ENCODE measurements around the gene BUB1B.

BUB1B gene

DNA sequence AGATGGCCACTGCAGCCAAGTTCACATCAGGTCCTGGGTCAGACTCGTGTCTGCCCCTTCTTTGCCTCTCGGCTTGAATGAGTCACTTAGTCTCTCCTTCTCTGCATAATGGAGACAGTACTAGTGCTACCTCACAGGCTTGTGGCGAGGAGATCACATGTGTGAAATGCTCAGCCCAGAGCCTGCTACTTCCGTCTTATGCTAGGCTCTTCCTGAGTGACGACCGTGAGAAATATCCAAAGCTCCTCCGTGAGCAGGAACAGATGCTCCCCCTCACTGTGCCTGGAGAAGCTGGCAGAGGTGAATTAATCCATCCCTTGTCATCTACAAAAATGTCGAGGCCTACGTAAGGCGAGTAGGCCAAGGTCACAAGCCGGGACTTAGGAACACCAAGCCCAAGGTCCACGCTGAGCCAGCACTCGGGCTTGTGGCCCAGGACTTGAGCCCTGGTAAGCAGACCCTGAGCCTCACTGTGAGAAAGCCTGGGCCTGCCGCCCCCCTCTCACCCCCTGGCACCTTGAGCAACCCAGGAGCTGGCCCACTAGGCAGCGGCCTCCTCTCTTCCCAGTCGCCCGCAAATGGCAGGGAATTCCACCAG lies 95.9 kb downstream of the BUB1B start:
- DNase-seq = no peak

DNA sequence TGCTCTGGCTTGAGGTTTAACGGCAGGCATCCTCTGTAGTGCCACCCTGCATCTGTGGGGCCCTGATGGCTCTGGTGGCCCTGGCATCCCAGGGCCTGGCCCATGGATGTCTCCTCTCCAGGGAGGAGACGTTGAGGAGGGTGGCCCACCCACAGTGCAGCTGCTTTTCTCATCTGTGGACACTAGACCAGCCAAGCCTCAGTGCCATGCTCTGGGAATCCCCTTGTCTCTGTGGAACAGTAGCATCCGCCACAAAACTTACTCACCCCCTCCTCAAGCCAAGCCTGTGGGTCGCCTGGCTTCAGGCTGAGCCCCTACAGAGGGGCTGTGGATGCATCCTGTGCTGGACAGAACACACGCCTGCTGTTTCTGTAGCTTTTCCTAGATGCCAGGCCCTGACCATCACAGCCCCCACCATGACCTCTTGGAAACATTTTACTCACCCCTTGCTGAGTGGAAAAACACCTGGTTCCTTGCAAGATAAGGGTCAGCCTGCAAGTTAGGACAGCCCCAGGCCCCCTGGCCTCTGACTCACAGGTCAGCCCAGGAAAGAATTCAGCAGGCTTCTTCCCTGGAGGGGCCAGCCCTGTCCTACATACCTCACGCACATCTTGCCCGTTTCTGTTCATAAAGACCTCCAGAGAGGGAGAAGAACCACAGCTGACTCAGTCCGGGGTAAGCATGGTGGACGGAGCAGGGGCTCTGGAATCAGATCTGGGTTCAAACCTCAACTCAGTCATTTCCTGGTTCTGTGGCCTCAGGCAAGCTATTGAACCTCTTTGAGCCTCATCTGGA lies 97.0 kb downstream of the BUB1B start:
- DNase-seq = no peak

GRCh38 chr15:40258544-40258943 lies 97.7 kb downstream of the BUB1B start:
- no peak for DNase-seq

GRCh38 chr15:40259021-40259420 lies 98.2 kb downstream of the BUB1B start:
- no peak for DNase-seq

GRCh38 chr15:40263024-40263754 lies 102.3 kb downstream of the BUB1B start:
- DNase-seq = no peak

DNA sequence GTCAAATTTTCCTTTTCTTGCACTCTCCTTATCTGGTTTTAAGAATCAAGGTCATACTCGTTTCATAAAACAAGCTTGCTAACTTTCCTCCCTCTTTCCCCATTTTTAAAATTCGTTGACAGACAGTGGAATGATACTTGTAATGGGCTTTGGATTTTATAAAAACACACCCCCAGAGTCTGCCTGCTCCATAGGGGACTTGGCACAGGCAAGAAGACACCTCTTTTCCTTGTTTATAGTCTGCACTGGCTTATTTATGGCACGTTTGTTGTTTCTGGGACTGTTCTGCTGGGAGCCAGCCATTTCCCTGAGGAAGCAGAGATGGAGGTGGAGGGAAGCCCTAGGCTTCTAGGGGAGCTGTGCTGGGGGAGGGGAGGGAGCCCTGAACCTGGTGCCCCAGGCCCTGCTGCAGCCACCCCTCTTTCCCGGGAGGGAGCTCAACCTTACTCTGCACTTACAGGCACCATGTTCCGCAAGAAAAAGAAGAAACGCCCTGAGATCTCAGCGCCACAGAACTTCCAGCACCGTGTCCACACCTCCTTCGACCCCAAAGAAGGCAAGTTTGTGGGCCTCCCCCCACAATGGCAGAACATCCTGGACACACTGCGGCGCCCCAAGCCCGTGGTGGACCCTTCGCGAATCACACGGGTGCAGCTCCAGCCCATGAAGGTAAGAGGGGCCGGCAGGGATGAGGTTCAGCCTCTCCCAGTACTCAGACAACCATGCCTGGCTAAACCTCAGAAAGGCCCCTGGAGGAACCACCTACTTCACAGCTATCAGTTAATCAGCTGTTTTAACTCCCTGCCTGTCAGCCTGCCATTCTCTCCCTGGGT lies 103.7 kb downstream of the BUB1B start:
- DNase-seq = no peak

DNA sequence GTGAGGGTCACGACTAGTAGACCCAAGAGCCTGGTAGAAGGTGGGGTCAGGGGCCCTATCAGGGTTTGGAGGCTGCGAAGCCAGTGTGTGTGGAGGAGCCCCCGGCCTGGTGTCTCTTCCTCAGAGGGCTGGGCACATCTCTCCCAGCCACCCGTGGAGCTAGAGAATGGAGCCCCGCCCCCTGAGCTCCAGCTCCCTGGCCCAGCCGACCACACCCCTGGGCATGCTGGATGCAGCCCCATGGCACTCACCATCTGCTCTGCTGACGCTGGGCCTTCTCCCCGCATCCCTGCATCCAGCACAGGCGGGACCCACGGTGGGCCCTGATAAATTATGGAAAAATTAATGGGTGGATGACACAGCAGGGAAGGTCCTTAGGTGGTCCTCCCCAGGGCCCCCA lies 104.5 kb downstream of the BUB1B start:
- DNase-seq = no peak

DNA sequence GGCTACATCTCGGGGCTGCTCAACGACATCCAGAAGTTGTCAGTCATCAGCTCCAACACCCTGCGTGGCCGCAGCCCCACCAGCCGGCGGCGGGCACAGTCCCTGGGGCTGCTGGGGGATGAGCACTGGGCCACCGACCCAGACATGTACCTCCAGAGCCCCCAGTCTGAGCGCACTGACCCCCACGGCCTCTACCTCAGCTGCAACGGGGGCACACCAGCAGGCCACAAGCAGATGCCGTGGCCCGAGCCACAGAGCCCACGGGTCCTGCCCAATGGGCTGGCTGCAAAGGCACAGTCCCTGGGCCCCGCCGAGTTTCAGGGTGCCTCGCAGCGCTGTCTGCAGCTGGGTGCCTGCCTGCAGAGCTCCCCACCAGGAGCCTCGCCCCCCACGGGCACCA lies 105.0 kb downstream of the BUB1B start:
- no peak for DNase-seq

DNA sequence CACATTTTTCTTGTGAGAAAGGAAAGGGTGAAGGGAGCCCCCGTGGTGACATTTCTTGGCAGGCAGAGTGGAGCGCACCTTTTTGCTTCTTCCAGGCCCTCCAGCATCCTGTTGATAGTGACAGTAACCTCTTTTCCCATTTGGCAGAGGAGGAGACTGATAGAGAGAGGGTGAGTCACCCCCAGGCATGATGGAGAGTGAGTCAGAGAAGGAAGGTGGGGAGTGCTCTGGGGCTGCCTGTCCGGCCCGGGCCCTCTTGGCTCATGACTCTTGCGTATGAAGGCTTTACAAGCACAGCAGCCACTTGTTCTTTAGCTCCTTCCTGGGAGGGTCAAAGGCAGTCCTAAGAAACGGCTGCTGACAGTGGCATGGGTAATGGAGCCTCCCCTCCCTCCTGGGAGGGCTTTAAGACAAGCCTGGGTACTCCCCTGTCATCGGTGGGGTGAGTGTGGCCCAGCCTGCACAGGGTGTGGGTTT lies 106.0 kb downstream of the BUB1B start:
- no peak for DNase-seq

- DNase-seq = no peak
Measured at GRCh38 chr15:40267670-40268069, 106.8 kb downstream of the BUB1B start.

DNA sequence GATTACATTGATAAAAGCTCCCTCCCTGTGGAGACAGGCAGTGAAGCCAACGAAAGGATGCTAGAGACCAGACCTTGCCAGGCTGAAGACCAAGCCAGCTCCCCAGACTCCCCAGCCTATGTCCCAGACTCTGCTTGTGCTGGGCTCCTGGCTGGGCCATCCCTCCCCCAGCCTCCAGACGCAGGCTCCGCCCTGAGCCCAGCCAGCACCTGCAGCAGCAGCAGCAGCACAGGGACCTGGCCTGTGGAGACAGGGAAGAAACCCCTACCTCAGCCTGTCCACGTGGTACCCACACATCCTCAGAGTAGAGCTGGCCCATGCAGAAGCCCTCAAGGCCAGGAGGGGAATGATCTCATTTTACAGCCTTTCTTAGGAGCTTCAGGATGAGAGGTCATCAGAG lies 108.7 kb downstream of the BUB1B start:
- DNase-seq = no peak

DNA sequence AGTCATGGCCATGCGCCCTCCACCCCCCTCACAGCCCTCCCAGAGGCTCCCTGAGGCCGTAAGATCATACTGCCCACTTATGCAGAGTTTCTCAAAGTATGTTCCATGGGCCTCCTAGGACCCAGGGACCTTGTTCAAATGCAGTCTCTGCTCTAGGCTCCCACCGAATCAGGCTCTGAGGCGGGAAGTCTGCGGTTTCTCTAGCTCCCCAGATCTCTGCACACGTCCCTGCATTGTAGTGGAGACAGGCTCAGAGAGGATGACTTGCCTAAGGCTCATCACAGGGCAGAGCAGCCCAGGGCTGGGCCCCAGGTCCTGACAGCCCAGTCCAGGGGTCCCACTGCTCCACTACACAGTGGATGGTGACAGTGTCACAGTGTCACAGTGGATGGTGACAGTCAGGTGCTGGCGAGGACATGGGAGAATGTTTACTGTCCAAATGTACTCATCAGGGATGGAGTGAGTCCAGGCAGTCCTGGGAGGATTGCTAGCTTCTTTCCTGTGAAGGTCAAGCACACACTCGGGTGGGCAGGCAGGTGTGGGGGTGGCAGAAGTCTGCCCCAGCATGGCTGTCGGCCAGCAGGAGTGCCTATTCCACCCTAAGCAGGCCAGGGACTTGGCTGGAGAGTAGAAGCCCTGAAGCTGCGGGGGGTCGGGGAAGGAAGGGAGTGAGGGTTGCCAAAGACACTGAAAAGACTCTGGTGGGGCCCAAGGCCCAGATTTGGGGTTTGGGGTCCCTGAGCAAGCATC lies 109.6 kb downstream of the BUB1B start:
- DNase-seq = no peak
